Loucy (cell line): Measurements from ENCODE around the gene IRF6.

Experiments used
- H2AFZ ChIP-seq: fragments of 200-600 bp; sonication (generic); 2 replicates; pipeline ENCODE4 v1.6.0; 2016; ENCODE audit warnings: antibody characterized with exemption, mild to moderate bottlenecking, low read length, moderate library complexity
- H3F3A ChIP-seq: fragments of 200-600 bp; 2 replicates; pipeline ENCODE4 v1.6.0; 2016; ENCODE audit warnings: antibody characterized with exemption, low read depth, mild to moderate bottlenecking
- H3K27me3 ChIP-seq: fragments of 200-600 bp; sonication (generic); 2 replicates; pipeline ENCODE4 v1.6.1; 2014; ENCODE audit warnings: low read length, mild to moderate bottlenecking; ENCODE audit not compliant: insufficient read depth, poor library complexity, severe bottlenecking
- H3K36me3 ChIP-seq: fragments of 200-600 bp; sonication (generic); 2 replicates; pipeline ENCODE4 v1.6.1; 2016; ENCODE audit warnings: low read length; ENCODE audit not compliant: insufficient read depth
- H3K4me1 ChIP-seq: fragments of 200-600 bp; sonication (generic); 2 replicates; pipeline ENCODE4 v1.5.1; 2014; ENCODE audit warnings: low read length, mild to moderate bottlenecking; ENCODE audit not compliant: insufficient read depth, poor library complexity, severe bottlenecking
- H3K4me2 ChIP-seq: fragments of 200-600 bp; sonication (generic); 2 replicates; pipeline ENCODE4 v1.6.0; 2014; ENCODE audit warnings: antibody characterized with exemption, low read length, low read depth, mild to moderate bottlenecking; ENCODE audit not compliant: poor library complexity, severe bottlenecking
- H3K4me3 ChIP-seq: fragments of 200-600 bp; sonication (generic); 2 replicates; pipeline ENCODE4 v1.5.1; 2014; ENCODE audit warnings: low read length, mild to moderate bottlenecking, mixed read lengths; ENCODE audit not compliant: poor library complexity, severe bottlenecking
- H3K79me2 ChIP-seq: fragments of 200-600 bp; sonication (generic); 2 replicates; pipeline ENCODE4 v1.6.1; 2014; ENCODE audit warnings: low read length; ENCODE audit not compliant: insufficient read depth
- H3K9ac ChIP-seq: fragments of 200-600 bp; sonication (generic); 2 replicates; pipeline ENCODE4 v1.6.0; 2014; ENCODE audit warnings: mild to moderate bottlenecking, low read depth, low read length, moderate library complexity; ENCODE audit not compliant: poor library complexity, severe bottlenecking
- H3K9me2 ChIP-seq: fragments of 200-600 bp; sonication (generic); replicated peaks from 2 replicates; pipeline ENCODE4 v1.6.1; 2016; ENCODE audit warnings: low read depth, low read length, mixed read lengths
- H3K9me3 ChIP-seq: fragments of 200-600 bp; sonication (generic); 2 replicates; pipeline ENCODE4 v1.6.1; 2014; ENCODE audit warnings: mild to moderate bottlenecking, antibody characterized with exemption, low read length, low read depth; ENCODE audit not compliant: insufficient read depth
- H4K20me1 ChIP-seq: fragments of 200-600 bp; sonication (generic); 2 replicates; pipeline ENCODE4 v1.6.0; 2014; ENCODE audit warnings: antibody characterized with exemption, low read length, mild to moderate bottlenecking; ENCODE audit not compliant: insufficient read depth, poor library complexity, severe bottlenecking
- CTCF ChIP-seq: fragments of 200-600 bp; sonication (generic); conservative IDR thresholded peaks from 2 replicates; pipeline ENCODE4 v1.5.1; 2014; ENCODE audit warnings: mild to moderate bottlenecking, antibody characterized with exemption, low read length
- EZH2phosphoT487 ChIP-seq: fragments of 200-600 bp; IDR thresholded peaks from 2 replicates; pipeline ENCODE4 v1.6.1; 2018; ENCODE audit warnings: antibody characterized with exemption, mild to moderate bottlenecking, moderate library complexity, borderline replicate concordance

IRF6 gene

GRCh38 chr1:209751627-209752231 lies 54.2 kb downstream of the IRF6 start:
- peaks cover 25% of the 10 kb centered on the region for H3K4me1 ChIP-seq
- H3F3A ChIP-seq = peaks cover 11% of the 10 kb centered on the region
- H3K9ac ChIP-seq = no peak overlapping the region
- peaks cover 3% of the 10 kb centered on the region for H3K79me2 ChIP-seq
- H3K4me3 ChIP-seq = no peak overlapping the region
- no peaks in the 10 kb centered on the region for H3K9me2 ChIP-seq
- H3K27me3 ChIP-seq = no peaks in the 10 kb centered on the region
- H3K36me3 ChIP-seq = no peaks in the 10 kb centered on the region
- H3K9me3 ChIP-seq = no peaks in the 10 kb centered on the region
- TF ChIP-seq CTCF = no peak
- no peak for TF ChIP-seq EZH2phosphoT487
- H3K4me2 ChIP-seq = peak overlapping the region; percentile 7
- no peaks in the 10 kb centered on the region for H4K20me1 ChIP-seq
- peak overlapping the region; percentile 42 for H2AFZ ChIP-seq

GRCh38 chr1:209749670-209750323 lies 56.1 kb downstream of the IRF6 start:
- H3K4me2 ChIP-seq = no peak overlapping the region
- no peaks in the 10 kb centered on the region for H3K9me3 ChIP-seq
- no peaks in the 10 kb centered on the region for H3K36me3 ChIP-seq
- no peaks in the 10 kb centered on the region for H3K9me2 ChIP-seq
- no peak overlapping the region for H3K4me3 ChIP-seq
- no peaks in the 10 kb centered on the region for H3K79me2 ChIP-seq
- no peaks in the 10 kb centered on the region for H3K27me3 ChIP-seq
- H3K9ac ChIP-seq = no peak overlapping the region
- H2AFZ ChIP-seq = 0 out of 2 replicates have a peak overlapping the region, but pooled peaks have one; percentile 13
- no peaks in the 10 kb centered on the region for H4K20me1 ChIP-seq
- TF ChIP-seq EZH2phosphoT487 = no peak
- no peak for TF ChIP-seq CTCF
- peaks cover 26% of the 10 kb centered on the region for H3K4me1 ChIP-seq
- no peaks in the 10 kb centered on the region for H3F3A ChIP-seq

- Histone ChIP-seq H3K27me3 (no peaks in the 10 kb centered on the region), H3K36me3 (no peaks in the 10 kb centered on the region), H3K9ac (no peak overlapping the region), H3K4me2 (no peak overlapping the region), H3K4me3 (no peak overlapping the region), H2AFZ (peak overlapping the region; percentile 13; the same call in 1 of the 2 replicates), H3K79me2 (no peaks in the 10 kb centered on the region), H3F3A (no peaks in the 10 kb centered on the region), H3K4me1 (peaks cover 27% of the 10 kb centered on the region), H3K9me3 (no peaks in the 10 kb centered on the region), H3K9me2 (no peaks in the 10 kb centered on the region), H4K20me1 (no peaks in the 10 kb centered on the region)
- no peak for TF ChIP-seq EZH2phosphoT487
- no peak for TF ChIP-seq CTCF
Measured at GRCh38 chr1:209749205-209749604, 56.7 kb downstream of the IRF6 start.
